ENCODE data around the gene NRP2.

Gene NRP2

GRCh38 chr2:205689820-205690219 is 7.5 kb downstream of the NRP2 start:
- Histone ChIP-seq H3K27ac (ENCODE audit: low read length) (no peak overlapping the region), H3K27me3 (ENCODE audit: insufficient read depth, low read length, poor library complexity) (no peaks in the 10 kb centered on the region), H3K4me3 (ENCODE audit: low read depth in 1 of 2, low read length in 2 of 2) (no peak overlapping the region), H2AFZ (ENCODE audit: low read depth, low read length) (no peak overlapping the region), H3K4me1 (ENCODE audit: insufficient read depth, low read length) (no peaks in the 10 kb centered on the region), H3K4me2 (ENCODE audit: insufficient read depth, low read length) (no peak overlapping the region), H4K20me1 (ENCODE audit: insufficient read depth, low read length) (no peaks in the 10 kb centered on the region), H3K9me3 (ENCODE audit: insufficient read depth, low read length, severe bottlenecking) (no peaks in the 10 kb centered on the region), H3K36me3 (ENCODE audit: insufficient read depth, low read length) (no peaks in the 10 kb centered on the region), H3K9ac (ENCODE audit: low read depth, low read length) (no peak overlapping the region), H3K79me2 (ENCODE audit: insufficient read depth, low read length) (no peaks in the 10 kb centered on the region)
- TF ChIP-seq CTCF (IDR thresholded peaks at IDR 0.05; ENCODE audit: borderline replicate concordance, extremely low read depth, low read length, poor library complexity, severe bottlenecking) (no peak), EZH2 (IDR thresholded peaks at IDR 0.05; ENCODE audit: borderline replicate concordance, low read depth, low read length, severe bottlenecking) (no peak)
- ATAC-seq (ENCODE audit: insufficient read depth, low read depth) (no peak), DNase-seq (no peak)

- Histone ChIP-seq H4K20me1 (ENCODE audit: insufficient read depth, low read length) (no peaks in the 10 kb centered on the region), H3K9ac (ENCODE audit: low read depth, low read length) (no peak overlapping the region), H3K79me2 (ENCODE audit: insufficient read depth, low read length) (no peaks in the 10 kb centered on the region), H3K27ac (ENCODE audit: low read length) (no peak overlapping the region), H3K36me3 (ENCODE audit: insufficient read depth, low read length) (no peaks in the 10 kb centered on the region), H3K9me3 (ENCODE audit: insufficient read depth, low read length, severe bottlenecking) (no peaks in the 10 kb centered on the region), H3K27me3 (ENCODE audit: insufficient read depth, low read length, poor library complexity) (no peaks in the 10 kb centered on the region), H3K4me1 (ENCODE audit: insufficient read depth, low read length) (no peaks in the 10 kb centered on the region), H2AFZ (ENCODE audit: low read depth, low read length) (no peak overlapping the region), H3K4me3 (ENCODE audit: low read depth in 1 of 2, low read length in 2 of 2) (no peak overlapping the region), H3K4me2 (ENCODE audit: insufficient read depth, low read length) (no peak overlapping the region)
- ATAC-seq (ENCODE audit: insufficient read depth, low read depth) (no peak), DNase-seq (no peak)
- no peak for TF ChIP-seq EZH2 (IDR thresholded peaks at IDR 0.05; ENCODE audit: borderline replicate concordance, low read depth, low read length, severe bottlenecking)
- TF ChIP-seq CTCF (IDR thresholded peaks at IDR 0.05; ENCODE audit: borderline replicate concordance, extremely low read depth, low read length, poor library complexity, severe bottlenecking): no peak
Measured at GRCh38 chr2:205692104-205692503, 9.8 kb downstream of the NRP2 start.

GRCh38 chr2:205694256-205694655 is 12.0 kb downstream of the NRP2 start:
- Histone ChIP-seq H3K36me3 (ENCODE audit: insufficient read depth, low read length) (no peaks in the 10 kb centered on the region), H2AFZ (ENCODE audit: low read depth, low read length) (no peak overlapping the region), H4K20me1 (ENCODE audit: insufficient read depth, low read length) (no peaks in the 10 kb centered on the region), H3K4me2 (ENCODE audit: insufficient read depth, low read length) (no peak overlapping the region), H3K27ac (ENCODE audit: low read length) (no peak overlapping the region), H3K9me3 (ENCODE audit: insufficient read depth, low read length, severe bottlenecking) (no peaks in the 10 kb centered on the region), H3K79me2 (ENCODE audit: insufficient read depth, low read length) (no peaks in the 10 kb centered on the region), H3K4me1 (ENCODE audit: insufficient read depth, low read length) (no peaks in the 10 kb centered on the region), H3K4me3 (ENCODE audit: low read depth in 1 of 2, low read length in 2 of 2) (no peak overlapping the region), H3K9ac (ENCODE audit: low read depth, low read length) (no peak overlapping the region), H3K27me3 (ENCODE audit: insufficient read depth, low read length, poor library complexity) (no peaks in the 10 kb centered on the region)
- DNase-seq: no peak
- no peak for TF ChIP-seq EZH2 (IDR thresholded peaks at IDR 0.05; ENCODE audit: borderline replicate concordance, low read depth, low read length, severe bottlenecking)
- no peak for ATAC-seq (ENCODE audit: insufficient read depth, low read depth)

- Histone ChIP-seq H3K36me3 (ENCODE audit: insufficient read depth, low read length) (no peaks in the 10 kb centered on the region), H3K4me2 (ENCODE audit: insufficient read depth, low read length) (no peak overlapping the region), H3K27ac (ENCODE audit: low read length) (no peak overlapping the region), H3K79me2 (ENCODE audit: insufficient read depth, low read length) (no peaks in the 10 kb centered on the region), H3K27me3 (ENCODE audit: insufficient read depth, low read length, poor library complexity) (no peaks in the 10 kb centered on the region), H3K4me3 (ENCODE audit: low read depth in 1 of 2, low read length in 2 of 2) (no peak overlapping the region), H3K9ac (ENCODE audit: low read depth, low read length) (no peak overlapping the region), H3K9me3 (ENCODE audit: insufficient read depth, low read length, severe bottlenecking) (no peaks in the 10 kb centered on the region), H2AFZ (ENCODE audit: low read depth, low read length) (no peak overlapping the region), H3K4me1 (ENCODE audit: insufficient read depth, low read length) (no peaks in the 10 kb centered on the region), H4K20me1 (ENCODE audit: insufficient read depth, low read length) (no peaks in the 10 kb centered on the region)
- DNase-seq: no peak
- no peak for TF ChIP-seq EZH2 (IDR thresholded peaks at IDR 0.05; ENCODE audit: borderline replicate concordance, low read depth, low read length, severe bottlenecking)
- TF ChIP-seq CTCF (IDR thresholded peaks at IDR 0.05; ENCODE audit: borderline replicate concordance, extremely low read depth, low read length, poor library complexity, severe bottlenecking): no peak
- no peak for ATAC-seq (ENCODE audit: insufficient read depth, low read depth)
Measured at GRCh38 chr2:205695460-205695991, 13.2 kb downstream of the NRP2 start.
